ENCODE measurements around the gene PRXL2B. TPM values are rescaled to one million over a fixed set of nuclear protein-coding genes. Genes with fewer than 3 reads are reported as not detected.
"Not testable (repeated sequence)": the region's sequence is repeated elsewhere in the genome, so short reads cannot be mapped to it uniquely, and the experiment has no call there.

The PRXL2B gene
- total and polyA plus RNA-seq, 4 donors, result 4.6 to 10.2 (median 8.1) TPM

- no peaks in the 10 kb centered on the region for H3K4me1 ChIP-seq (ENCODE audit: control insufficient read depth in 4 of 4, insufficient read depth in 4 of 4, low read length in 3 of 4)
- no peaks in the 10 kb centered on the region for H3K9me3 ChIP-seq (ENCODE audit: control insufficient read depth in 4 of 4, low read length in 3 of 4)
- H3K27ac ChIP-seq (ENCODE audit: low read depth in 1 of 2, low read length in 2 of 2), result no peak overlapping the region
- H3K9ac ChIP-seq (ENCODE audit: low read depth in 1 of 2, low read length in 2 of 2), result no peak overlapping the region
- WGBS, result 88% methylated on average over 10 of the region's 10 CpGs
- H3K36me3 ChIP-seq (ENCODE audit: control insufficient read depth in 4 of 4, insufficient read depth in 3 of 4, low read depth in 1 of 4, low read length in 3 of 4), result no peaks in the 10 kb centered on the region
- H3K4me3 ChIP-seq (ENCODE audit: low read depth in 1 of 3, low read length in 3 of 3), result no peak overlapping the region
- peaks cover 0 to 7% (median 3%) of the 10 kb centered on the region in 4 donors for H3K27me3 ChIP-seq (ENCODE audit: control insufficient read depth in 4 of 4, insufficient read depth in 4 of 4, low read length in 3 of 4)
- TF ChIP-seq TAF1 (conservative IDR thresholded peaks at IDR 0.05), result no peak
- TF ChIP-seq NR2F2 (IDR thresholded peaks at IDR 0.05), result no peak
- no peak for DNase-seq (ENCODE audit: low spot score)
Measured at GRCh38 chr1:2625311-2625710, 38.7 kb downstream of the PRXL2B start.

GRCh38 chr1:2625748-2626147 lies 39.2 kb downstream of the PRXL2B start:
- not testable (repeated sequence) for H3K4me1 ChIP-seq (ENCODE audit: control insufficient read depth in 4 of 4, insufficient read depth in 4 of 4, low read length in 3 of 4); H3K27me3 ChIP-seq (ENCODE audit: control insufficient read depth in 4 of 4, insufficient read depth in 4 of 4, low read length in 3 of 4); H3K4me3 ChIP-seq (ENCODE audit: low read depth in 1 of 3, low read length in 3 of 3); H3K27ac ChIP-seq (ENCODE audit: low read depth in 1 of 2, low read length in 2 of 2); H3K9me3 ChIP-seq (ENCODE audit: control insufficient read depth in 4 of 4, low read length in 3 of 4); H3K36me3 ChIP-seq (ENCODE audit: control insufficient read depth in 4 of 4, insufficient read depth in 3 of 4, low read depth in 1 of 4, low read length in 3 of 4); DNase-seq (ENCODE audit: low spot score); H3K9ac ChIP-seq (ENCODE audit: low read depth in 1 of 2, low read length in 2 of 2)
- WGBS, result 63% methylated on average over 7 of the region's 7 CpGs

GRCh38 chr1:2627746-2628145 lies 41.2 kb downstream of the PRXL2B start:
- TF ChIP-seq TAF1 (conservative IDR thresholded peaks at IDR 0.05), result no peak
- no peak for TF ChIP-seq EGR1 (IDR thresholded peaks at IDR 0.05; ENCODE audit: low read depth in 2 of 2)
- 30% methylated on average over 6 of the region's 6 CpGs for WGBS
- Histone ChIP-seq H3K9me3 (ENCODE audit: control insufficient read depth in 4 of 4, low read length in 3 of 4) (no peaks in the 10 kb centered on the region), H3K27ac (ENCODE audit: low read depth in 1 of 2, low read length in 2 of 2) (no peak overlapping the region), H3K4me1 (ENCODE audit: control insufficient read depth in 4 of 4, insufficient read depth in 4 of 4, low read length in 3 of 4) (no peaks in the 10 kb centered on the region), H3K27me3 (ENCODE audit: control insufficient read depth in 4 of 4, insufficient read depth in 4 of 4, low read length in 3 of 4) (peaks cover 0 to 7% (median 3%) of the 10 kb centered on the region in 4 donors), H3K9ac (ENCODE audit: low read depth in 1 of 2, low read length in 2 of 2) (no peak overlapping the region), H3K4me3 (ENCODE audit: low read depth in 1 of 3, low read length in 3 of 3) (no peak overlapping the region), H3K36me3 (ENCODE audit: control insufficient read depth in 4 of 4, insufficient read depth in 3 of 4, low read depth in 1 of 4, low read length in 3 of 4) (no peaks in the 10 kb centered on the region)
- DNase-seq (ENCODE audit: low spot score), result no peak

GRCh38 chr1:2628191-2628932 lies 41.8 kb downstream of the PRXL2B start:
- H3K27ac ChIP-seq (ENCODE audit: low read depth in 1 of 2, low read length in 2 of 2), result no peak overlapping the region
- no peaks in the 10 kb centered on the region for H3K9me3 ChIP-seq (ENCODE audit: control insufficient read depth in 4 of 4, low read length in 3 of 4)

More at GRCh38 chr1:2628191-2628932, 41.8 kb downstream of the PRXL2B start:
- no peaks in the 10 kb centered on the region for H3K4me1 ChIP-seq (ENCODE audit: control insufficient read depth in 4 of 4, insufficient read depth in 4 of 4, low read length in 3 of 4)
- H3K27me3 ChIP-seq (ENCODE audit: control insufficient read depth in 4 of 4, insufficient read depth in 4 of 4, low read length in 3 of 4), result peaks cover 0 to 7% (median 3%) of the 10 kb centered on the region in 4 donors
- H3K9ac ChIP-seq (ENCODE audit: low read depth in 1 of 2, low read length in 2 of 2), result no peak overlapping the region
- WGBS, result 9% methylated on average over 46 of the region's 46 CpGs
- H3K36me3 ChIP-seq (ENCODE audit: control insufficient read depth in 4 of 4, insufficient read depth in 3 of 4, low read depth in 1 of 4, low read length in 3 of 4), result no peaks in the 10 kb centered on the region
- H3K4me3 ChIP-seq (ENCODE audit: low read depth in 1 of 3, low read length in 3 of 3), result no peak overlapping the region
- TF ChIP-seq HNF4A (conservative IDR thresholded peaks at IDR 0.05), result no peak
- TF ChIP-seq RAD21 (IDR thresholded peaks at IDR 0.05), result no peak
- TF ChIP-seq RXRA (IDR thresholded peaks at IDR 0.05), result no peak
- no peak for TF ChIP-seq HNF4G (IDR thresholded peaks at IDR 0.05)
- no peak for TF ChIP-seq ZBTB33 (IDR thresholded peaks at IDR 0.05)
- no peak for TF ChIP-seq EGR1 (IDR thresholded peaks at IDR 0.05; ENCODE audit: low read depth in 2 of 2)
- TF ChIP-seq NR2F2 (IDR thresholded peaks at IDR 0.05), result no peak
- TF ChIP-seq CTCF (IDR thresholded peaks at IDR 0.05; ENCODE audit: low read depth, low read length, missing input control), result no peak
- no peak for TF ChIP-seq REST (IDR thresholded peaks at IDR 0.05)
- TF ChIP-seq FOXA2 (IDR thresholded peaks at IDR 0.05), result no peak
- no peak for TF ChIP-seq FOXA1 (IDR thresholded peaks at IDR 0.05)
- no peak for TF ChIP-seq ATF3 (IDR thresholded peaks at IDR 0.05)
- no peak for TF ChIP-seq GABPA (IDR thresholded peaks at IDR 0.05 in 1 of 2, conservative IDR thresholded peaks at IDR 0.05 in 1 of 2)
- DNase-seq (ENCODE audit: low spot score), result no peak
